Astrocyte (in vitro differentiated cells and primary cell): ENCODE results near the gene VEGFB. TPM values are rescaled to one million over a fixed set of nuclear protein-coding genes. Genes with fewer than 3 reads are reported as not detected.

Experiments
- DNase-seq: peaks from one replicate; pipeline ENCODE4 v3.0.0-alpha.2; 2010; ENCODE audit warnings: low read depth
- FAIRE-seq: peaks from 2 replicates; lab custom pipeline; 2011; peaks lifted over from hg19 to GRCh38; lab: Jason Lieb, UNC
- H2AFZ ChIP-seq: 2 replicates; pipeline ENCODE4 v1.6.0; 2012; ENCODE audit warnings: low read depth, low read length, inconsistent platforms
- H3K27ac ChIP-seq: 2 replicates; pipeline ENCODE4 v1.5.1; 2011; ENCODE audit warnings: low read depth, low read length, inconsistent platforms
- H3K27me3 ChIP-seq: 2 replicates; pipeline ENCODE4 v1.6.0; 2011; ENCODE audit warnings: low read length, inconsistent platforms; ENCODE audit not compliant: insufficient read depth
- H3K36me3 ChIP-seq: 2 replicates; pipeline ENCODE4 v1.5.1; 2011; ENCODE audit warnings: low read length, inconsistent platforms; ENCODE audit not compliant: insufficient read depth
- H3K4me1 ChIP-seq: 2 replicates; pipeline ENCODE4 v1.5.1; 2011; ENCODE audit warnings: low read length, inconsistent platforms; ENCODE audit not compliant: insufficient read depth
- H3K4me2 ChIP-seq: 2 replicates; pipeline ENCODE4 v1.6.0; 2012; ENCODE audit warnings: low read length, inconsistent platforms
- H3K4me3 ChIP-seq: 2 replicates; pipeline ENCODE4 v1.5.1; 2011; ENCODE audit warnings: low read depth, mild to moderate bottlenecking, low read length, inconsistent platforms; ENCODE audit not compliant: insufficient read depth
- H3K79me2 ChIP-seq: 2 replicates; pipeline ENCODE4 v1.6.0; 2012; ENCODE audit warnings: mild to moderate bottlenecking, low read length, inconsistent platforms; ENCODE audit not compliant: insufficient read depth
- H3K9ac ChIP-seq: 2 replicates; pipeline ENCODE4 v1.6.0; 2012; ENCODE audit warnings: mild to moderate bottlenecking, low read length, inconsistent platforms
- H3K9me3 ChIP-seq: 2 replicates; pipeline ENCODE4 v1.5.1; 2012; ENCODE audit warnings: low read depth, mild to moderate bottlenecking, low read length, inconsistent platforms; ENCODE audit not compliant: insufficient read depth
- H4K20me1 ChIP-seq: 2 replicates; pipeline ENCODE4 v1.6.0; 2012; ENCODE audit warnings: low read length, inconsistent platforms; ENCODE audit not compliant: insufficient read depth
- H3K27ac Mint-ChIP-seq: one replicate; pipeline ENCODE4 v1.8.0; 2021; ENCODE audit warnings: mild to moderate bottlenecking, mixed read lengths; ENCODE audit not compliant: unreplicated experiment
- H3K27me3 Mint-ChIP-seq: one replicate; pipeline ENCODE4 v1.8.0; 2021; ENCODE audit warnings: low read depth, mixed read lengths; ENCODE audit not compliant: unreplicated experiment
- H3K36me3 Mint-ChIP-seq: one replicate; pipeline ENCODE4 v1.8.0; 2021; ENCODE audit warnings: low read depth, mixed read lengths; ENCODE audit not compliant: unreplicated experiment
- H3K4me1 Mint-ChIP-seq: one replicate; pipeline ENCODE4 v1.8.0; 2021; ENCODE audit warnings: low read depth, mixed read lengths; ENCODE audit not compliant: unreplicated experiment
- H3K4me3 Mint-ChIP-seq: one replicate; pipeline ENCODE4 v1.8.0; 2021; ENCODE audit warnings: mild to moderate bottlenecking, moderate library complexity, mixed read lengths; ENCODE audit not compliant: unreplicated experiment
- H3K9me3 Mint-ChIP-seq: one replicate; pipeline ENCODE4 v1.8.0; 2021; ENCODE audit warnings: mild to moderate bottlenecking, mixed read lengths; ENCODE audit not compliant: unreplicated experiment
- EZH2 ChIP-seq: IDR thresholded peaks from 2 replicates; pipeline ENCODE4 v1.6.1; 2012; ENCODE audit warnings: mild to moderate bottlenecking, low read length, inconsistent platforms; ENCODE audit not compliant: insufficient read depth
- total RNA-seq: library from RNA; stranded (reverse); gene quantifications from 2 replicates; pipeline ENCODE4 v1.2.1, GENCODE V29; 2021
- TF ChIP-seq, protein P1 (sequence below): IDR thresholded peaks from 2 replicates; pipeline ENCODE4 v1.5.1; 2011; ENCODE audit warnings: low read depth, mild to moderate bottlenecking, inconsistent platforms, low read length, moderate library complexity; ENCODE audit not compliant: insufficient read depth

VEGFB gene
- total RNA-seq, 1 donor from 2014 or later: 30.4 TPM

DNA sequence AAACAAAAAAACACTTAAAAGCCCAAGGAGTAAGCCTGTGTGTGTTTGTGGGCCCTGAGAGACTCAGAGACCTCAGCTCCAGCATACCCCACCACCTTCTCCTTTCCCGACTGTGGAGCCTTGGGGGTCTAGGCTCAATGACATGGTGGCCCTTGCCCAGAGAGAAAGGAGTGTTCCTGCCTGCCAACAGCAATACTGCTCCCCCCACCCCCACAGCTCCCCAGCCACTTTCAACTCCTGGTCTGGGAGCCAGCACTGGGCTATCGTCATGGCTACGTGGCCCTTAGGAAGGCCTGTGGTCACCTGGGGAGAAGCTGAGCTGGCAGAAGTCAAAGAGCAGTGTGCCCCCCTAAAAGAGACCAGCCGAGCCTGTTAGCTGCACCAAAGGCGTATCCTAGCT, 9.7 kb downstream of the VEGFB start:
- FAIRE-seq (no peak), DNase-seq (no peak)
- Mint-ChIP-seq H3K27ac (no peak overlapping the region), H3K27me3 (no peaks in the 10 kb centered on the region), H3K36me3 (peaks cover 9% of the 10 kb centered on the region), H3K4me1 (peaks cover 23% of the 10 kb centered on the region), H3K9me3 (no peaks in the 10 kb centered on the region), H3K4me3 (peak overlapping the region; percentile 77)
- H3K27me3 ChIP-seq: no peaks in the 10 kb centered on the region
- H4K20me1 ChIP-seq: peaks cover 28% of the 10 kb centered on the region
- peaks cover 50% of the 10 kb centered on the region for H3K79me2 ChIP-seq
- no peak overlapping the region for H3K9ac ChIP-seq
- no peaks in the 10 kb centered on the region for H3K9me3 ChIP-seq
- peaks cover 41% of the 10 kb centered on the region for H3K4me1 ChIP-seq
- peak overlapping the region; percentile 99 for H3K4me2 ChIP-seq
- no peak overlapping the region for H2AFZ ChIP-seq
- H3K36me3 ChIP-seq: peaks cover 3% of the 10 kb centered on the region
- no peak overlapping the region for H3K27ac ChIP-seq
- TF ChIP-seq, protein P1, sequence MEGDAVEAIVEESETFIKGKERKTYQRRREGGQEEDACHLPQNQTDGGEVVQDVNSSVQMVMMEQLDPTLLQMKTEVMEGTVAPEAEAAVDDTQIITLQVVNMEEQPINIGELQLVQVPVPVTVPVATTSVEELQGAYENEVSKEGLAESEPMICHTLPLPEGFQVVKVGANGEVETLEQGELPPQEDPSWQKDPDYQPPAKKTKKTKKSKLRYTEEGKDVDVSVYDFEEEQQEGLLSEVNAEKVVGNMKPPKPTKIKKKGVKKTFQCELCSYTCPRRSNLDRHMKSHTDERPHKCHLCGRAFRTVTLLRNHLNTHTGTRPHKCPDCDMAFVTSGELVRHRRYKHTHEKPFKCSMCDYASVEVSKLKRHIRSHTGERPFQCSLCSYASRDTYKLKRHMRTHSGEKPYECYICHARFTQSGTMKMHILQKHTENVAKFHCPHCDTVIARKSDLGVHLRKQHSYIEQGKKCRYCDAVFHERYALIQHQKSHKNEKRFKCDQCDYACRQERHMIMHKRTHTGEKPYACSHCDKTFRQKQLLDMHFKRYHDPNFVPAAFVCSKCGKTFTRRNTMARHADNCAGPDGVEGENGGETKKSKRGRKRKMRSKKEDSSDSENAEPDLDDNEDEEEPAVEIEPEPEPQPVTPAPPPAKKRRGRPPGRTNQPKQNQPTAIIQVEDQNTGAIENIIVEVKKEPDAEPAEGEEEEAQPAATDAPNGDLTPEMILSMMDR: no peak
- TF ChIP-seq EZH2: no peak
- H3K4me3 ChIP-seq: no peak overlapping the region

DNA sequence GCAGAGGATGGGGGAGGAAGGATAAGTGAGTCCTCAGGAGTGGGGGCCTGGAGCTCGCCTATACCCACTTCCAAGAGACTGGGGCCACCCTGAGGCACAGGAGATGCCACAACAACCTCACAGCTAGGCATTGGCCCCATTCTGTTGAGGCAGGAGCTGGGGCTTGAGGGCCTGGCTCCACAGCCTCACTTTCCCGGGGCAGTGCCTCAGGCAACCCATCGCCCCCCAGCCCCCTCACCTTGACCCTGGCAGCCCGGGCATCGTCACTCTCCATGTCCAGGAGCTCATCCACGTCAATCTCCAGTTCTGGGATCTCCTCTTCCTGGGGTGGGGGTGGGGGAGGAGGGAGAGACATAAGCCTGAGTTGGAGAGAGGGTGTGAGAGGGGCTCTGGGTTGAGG, 10.6 kb downstream of the VEGFB start:
- TF ChIP-seq, protein P1: no peak
- no peak for TF ChIP-seq EZH2
- Histone ChIP-seq H2AFZ (no peak overlapping the region), H3K4me1 (peaks cover 39% of the 10 kb centered on the region), H3K9me3 (no peaks in the 10 kb centered on the region), H3K79me2 (peaks cover 50% of the 10 kb centered on the region), H4K20me1 (peaks cover 28% of the 10 kb centered on the region), H3K4me2 (peak overlapping the region; percentile 99), H3K9ac (peak overlapping the region; percentile 95), H3K4me3 (peak overlapping the region; percentile 96), H3K27me3 (no peaks in the 10 kb centered on the region), H3K36me3 (peaks cover 3% of the 10 kb centered on the region), H3K27ac (peak overlapping the region; percentile 91)
- DNase-seq (no peak), FAIRE-seq (no peak)
- Mint-ChIP-seq H3K4me3 (peak overlapping the region; percentile 95), H3K4me1 (peaks cover 24% of the 10 kb centered on the region), H3K36me3 (peaks cover 9% of the 10 kb centered on the region), H3K9me3 (no peaks in the 10 kb centered on the region), H3K27me3 (no peaks in the 10 kb centered on the region), H3K27ac (no peak overlapping the region)

DNA sequence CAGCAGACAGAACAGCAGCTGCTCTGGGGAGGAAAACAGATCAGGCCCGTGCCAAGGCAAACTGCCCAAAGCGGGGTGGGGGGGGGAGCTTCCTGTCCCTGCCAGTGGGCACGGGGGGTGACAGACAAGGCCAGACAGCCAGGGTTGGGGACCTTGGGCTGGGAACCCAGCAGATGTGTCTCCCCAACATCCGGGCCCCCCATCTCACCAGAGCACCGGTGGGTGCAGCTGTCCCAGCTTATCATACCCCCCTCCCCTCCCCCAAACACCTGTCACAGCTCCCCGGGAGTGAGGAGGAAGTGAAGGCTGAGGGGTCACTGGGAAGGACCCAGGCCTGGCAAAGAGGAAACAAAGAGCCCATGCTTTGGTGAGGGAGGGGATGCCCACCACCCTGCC, 11.0 kb downstream of the VEGFB start:
- no peaks in the 10 kb centered on the region for H3K27me3 ChIP-seq
- FAIRE-seq: no peak
- no peaks in the 10 kb centered on the region for H3K9me3 ChIP-seq
- peak overlapping the region; percentile 85 for H3K27ac Mint-ChIP-seq
- H4K20me1 ChIP-seq: peaks cover 28% of the 10 kb centered on the region
- H3K4me1 Mint-ChIP-seq: peaks cover 21% of the 10 kb centered on the region
- peaks cover 50% of the 10 kb centered on the region for H3K79me2 ChIP-seq
- peak overlapping the region; percentile 91 for H3K27ac ChIP-seq
- peaks cover 9% of the 10 kb centered on the region for H3K36me3 Mint-ChIP-seq
- no peaks in the 10 kb centered on the region for H3K9me3 Mint-ChIP-seq
- H3K4me1 ChIP-seq: peaks cover 35% of the 10 kb centered on the region
- peak overlapping the region; percentile 95 for H3K9ac ChIP-seq
- peak overlapping the region; percentile 96 for H3K4me3 ChIP-seq
- peak overlapping the region; percentile 95 for H3K4me3 Mint-ChIP-seq
- peak overlapping the region; percentile 99 for H3K4me2 ChIP-seq
- no peak for DNase-seq
- no peak overlapping the region for H2AFZ ChIP-seq
- TF ChIP-seq, protein P1: no peak
- TF ChIP-seq EZH2: no peak
- no peaks in the 10 kb centered on the region for H3K27me3 Mint-ChIP-seq
- H3K36me3 ChIP-seq: peaks cover 3% of the 10 kb centered on the region
